IMR-90 (cell line): ENCODE data around the gene HNRNPM. TPM values are rescaled to one million over a fixed set of nuclear protein-coding genes. Genes with fewer than 3 reads are reported as not detected.
A peak's percentile ranks its signal among the peaks of the same experiment; 100 is the strongest.

Experiments
- ATAC-seq: fragments of 200-7000 bp; cut with Tn5 transposase; 2 replicates; pipeline ENCODE4 v1.9.1; 2020; ENCODE audit warnings: low read depth, mild to moderate bottlenecking, moderate library complexity
- BruUV-seq: library from RNA; stranded (reverse); fragments of 400-500 nt; replicated peaks from 2 replicates; lab custom pipeline; 2021; lab: Mats Ljungman, UMichigan
- CTCF ChIA-PET: fragments of 300-600 bp; formaldehyde crosslinking; extraction: SDS; loops from one replicate; lab custom pipeline; 2021; ENCODE audit warnings: antibody characterized with exemption; lab: Yijun Ruan, JAX
- POLR2A ChIA-PET: fragments of 300-600 bp; sonication (Branson Sonifier 250); formaldehyde crosslinking; loops from one replicate; lab custom pipeline; 2022; ENCODE audit warnings: antibody characterized with exemption; ENCODE audit not compliant: unreplicated experiment; lab: Charles Lee
- DNase-seq: peaks from one replicate; pipeline ENCODE4 v3.0.0; 2013
- H2AFZ ChIP-seq: replicated peaks from 2 replicates; pipeline ENCODE3; 2013; ENCODE audit warnings: low read length, mild to moderate bottlenecking; ENCODE audit not compliant: poor library complexity
- H2AK5ac ChIP-seq: 2 replicates; pipeline ENCODE4 v1.6.1; 2013; ENCODE audit warnings: low read depth, low read length, inconsistent platforms
- H2AK9ac ChIP-seq: replicated peaks from 2 replicates; pipeline ENCODE3; 2013; ENCODE audit warnings: mild to moderate bottlenecking, low read depth, low read length, moderate library complexity; ENCODE audit not compliant: poor library complexity
- H2BK120ac ChIP-seq: 2 replicates; pipeline ENCODE4 v1.6.1; 2013; ENCODE audit warnings: low read depth, low read length, inconsistent platforms
- H2BK15ac ChIP-seq: 3 replicates; pipeline ENCODE4 v1.6.1; 2013; ENCODE audit warnings: low read depth, low read length, inconsistent platforms
- H2BK20ac ChIP-seq: 2 replicates; pipeline ENCODE4 v1.6.1; 2013; ENCODE audit warnings: low read depth, mild to moderate bottlenecking, inconsistent platforms, low read length, moderate library complexity
- H2BK5ac ChIP-seq: 2 replicates; pipeline ENCODE4 v1.6.1; 2013; ENCODE audit warnings: mild to moderate bottlenecking, low read depth, low read length, inconsistent platforms; ENCODE audit not compliant: poor library complexity, severe bottlenecking
- H3K14ac ChIP-seq: replicated peaks from 2 replicates; pipeline ENCODE4 v1.6.1; 2013; ENCODE audit warnings: low read depth, low read length, inconsistent platforms
- H3K18ac ChIP-seq: 2 replicates; pipeline ENCODE4 v1.6.1; 2013; ENCODE audit warnings: low read depth, low read length, control low read depth
- H3K23ac ChIP-seq: 2 replicates; pipeline ENCODE4 v1.6.1; 2013; ENCODE audit warnings: low read depth, low read length, inconsistent platforms
- H3K27ac ChIP-seq: 2 replicates; pipeline ENCODE4 v1.5.1; 2013; ENCODE audit warnings: mild to moderate bottlenecking, control low read depth, low read length; ENCODE audit not compliant: insufficient read depth
- H3K27me3 ChIP-seq: 2 replicates; pipeline ENCODE4 v1.6.1; 2013; ENCODE audit warnings: low read length; ENCODE audit not compliant: control insufficient read depth, insufficient read depth
- H3K36me3 ChIP-seq: 2 replicates; pipeline ENCODE4 v1.6.1; 2013; ENCODE audit warnings: low read length, mixed read lengths; ENCODE audit not compliant: control insufficient read depth, insufficient read depth
- H3K4ac ChIP-seq: 2 replicates; pipeline ENCODE4 v1.6.1; 2013; ENCODE audit warnings: low read depth, low read length, inconsistent platforms
- H3K4me1 ChIP-seq: 2 replicates; pipeline ENCODE4 v1.6.1; 2013; ENCODE audit warnings: low read length, mixed read lengths; ENCODE audit not compliant: control insufficient read depth, insufficient read depth
- H3K4me2 ChIP-seq: 2 replicates; pipeline ENCODE4 v1.6.1; 2013; ENCODE audit warnings: low read depth, mild to moderate bottlenecking, control low read depth, low read length, moderate library complexity
- H3K4me3 ChIP-seq: 2 replicates; pipeline ENCODE4 v1.5.1; 2013; ENCODE audit warnings: low read depth, mild to moderate bottlenecking, control low read depth, low read length, moderate library complexity; ENCODE audit not compliant: insufficient read depth
- H3K56ac ChIP-seq: 2 replicates; pipeline ENCODE4 v1.6.1; 2013; ENCODE audit warnings: low read length, inconsistent platforms; ENCODE audit not compliant: insufficient read depth; ENCODE audit errors: extremely low read depth
- H3K79me1 ChIP-seq, 2 experiments: 2 replicates each; pipeline ENCODE4 v1.6.1; 2013; ENCODE audit warnings: low read length in 2 of 2, inconsistent platforms in 1 of 2, low read depth in 1 of 2
- H3K9ac ChIP-seq: 2 replicates; pipeline ENCODE4 v1.6.1; 2013; ENCODE audit warnings: low read depth, low read length, control low read depth
- H3K9me1 ChIP-seq: 2 replicates; pipeline ENCODE4 v1.6.1; 2013; ENCODE audit warnings: low read length, inconsistent platforms; ENCODE audit not compliant: insufficient read depth
- H3K9me3 ChIP-seq: 2 replicates; pipeline ENCODE4 v1.6.1; 2013; ENCODE audit warnings: low read length; ENCODE audit not compliant: control insufficient read depth, insufficient read depth
- H4K20me1 ChIP-seq: 2 replicates; pipeline ENCODE4 v1.6.1; 2013; ENCODE audit warnings: low read length, inconsistent platforms; ENCODE audit not compliant: insufficient read depth
- H4K5ac ChIP-seq: 2 replicates; pipeline ENCODE4 v1.6.1; 2013; ENCODE audit warnings: mild to moderate bottlenecking, low read depth, low read length, control low read depth
- H4K8ac ChIP-seq, 2 experiments: 2 replicates each; pipeline ENCODE4 v1.6.1; 2013; ENCODE audit warnings: low read depth in 2 of 2, low read length in 2 of 2, control low read depth in 1 of 2, inconsistent platforms in 1 of 2
- H4K91ac ChIP-seq: 2 replicates; pipeline ENCODE4 v1.6.1; 2013; ENCODE audit warnings: low read depth, low read length, inconsistent platforms; ENCODE audit not compliant: insufficient read depth
- FOS ChIP-seq: fragments of 150-350 bp; IDR thresholded peaks from 2 replicates; pipeline ENCODE4 v1.6.1; 2016; ENCODE audit warnings: low read depth, low read length
- MAZ ChIP-seq: IDR thresholded peaks from 2 replicates; pipeline ENCODE4 v1.6.1; 2012; ENCODE audit warnings: low read depth, mild to moderate bottlenecking, low read length, improper control_type of control experiment, moderate library complexity, borderline replicate concordance
- whole genome bisulfite sequencing, 2 experiments: methylation state at CpG; one replicate each; pipeline versions ENCODE4 v1.1.5 to v1.1.7; 2013; ENCODE audit warnings: missing lambda C conversion rate in 2 of 2; ENCODE audit not compliant: insufficient read length in 1 of 2; ENCODE audit errors: extremely low coverage in 2 of 2; 5-methylcytosine and 5-hydroxymethylcytosine counted together
- dilution Hi-C: fragments of 300-500 bp; cut with HindIII; formaldehyde crosslinking; loops from one replicate; pipeline ENCODE4 v1.14.3; 2018; ENCODE audit warnings: low sequenced_read_pairs; ENCODE audit not compliant: unreplicated experiment
- in situ Hi-C: fragments of 300-500 bp; cut with MboI; formaldehyde crosslinking; loops from 3 replicates; pipeline ENCODE4 v1.14.3; 2019; ENCODE audit warnings: low sequenced_read_pairs, inconsistent platforms, mixed read lengths
- intact Hi-C: fragments of 100-400 bp; cut with micrococcal nuclease; formaldehyde crosslinking; loops from 2 replicates; pipeline ENCODE4 v1.10.0; 2022
- polyA plus RNA-seq, 3 experiments: library from polyadenylated mRNA; depleted of rRNA; stranded (reverse); fragments of >200 nt; gene quantifications; 2 replicates each; pipeline ENCODE4 v1.2.3, GENCODE V29; 2012; ENCODE audit warnings: low replicate concordance in 1 of 3
- total RNA-seq: library from RNA; depleted of rRNA; stranded (reverse); fragments of >200 nt; gene quantifications from 2 replicates; pipeline ENCODE4 v1.2.3, GENCODE V29; 2012

Gene HNRNPM
- total and polyA plus RNA-seq, 2 of the 4 experiments (the other 2 are of a cell fraction) = 75.6 to 197 TPM

DNA sequence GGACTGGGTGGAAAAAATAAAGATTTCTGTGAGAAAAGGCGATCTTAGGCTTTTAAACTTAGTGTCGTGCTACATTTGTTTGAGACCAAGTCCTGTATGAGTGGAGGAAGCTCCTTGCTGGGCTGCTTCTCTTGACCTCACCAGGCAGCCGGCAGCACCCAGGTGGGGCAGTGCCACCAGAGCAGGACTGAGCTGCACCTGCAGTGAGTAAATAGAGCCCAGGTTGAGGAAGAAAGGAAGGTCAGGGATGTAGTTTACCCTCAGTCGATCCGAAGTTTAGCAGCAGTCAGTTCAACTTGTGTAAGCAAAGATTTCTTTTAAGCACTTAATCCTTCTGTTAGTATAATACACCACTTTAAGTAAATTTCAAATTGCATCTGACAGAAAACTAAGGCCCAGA lies 13.6 kb downstream of the HNRNPM start:
- BruUV-seq = no TSS peak
- in situ Hi-C loops (no loop called here), intact Hi-C loops (loop anchor here (5.0 kb wide), 1 partner anchor 49 kb away; no protein-coding TSS in a partner anchor), dilution Hi-C loops (no loop called here)
- Histone ChIP-seq H3K9me3 (no peaks in the 10 kb centered on the region), H2BK20ac (no peak overlapping the region), H3K9me1 (peaks cover 35% of the 10 kb centered on the region), H2AK9ac (no peak overlapping the region), H4K20me1 (peaks cover 100% of the 10 kb centered on the region), H3K9ac (no peak overlapping the region), H3K27me3 (no peaks in the 10 kb centered on the region), H4K5ac (no peak overlapping the region), H3K4me2 (peak overlapping the region; percentile 77), H2AK5ac (peak overlapping the region; percentile 27; the same call in 1 of the 2 replicates), H3K18ac (no peak overlapping the region), H3K14ac (0 out of 2 replicates have a peak overlapping the region, but pooled peaks have one; percentile 17), H3K4me3 (no peak overlapping the region), H3K4me1 (peaks cover 32% of the 10 kb centered on the region), H2AFZ (no peak overlapping the region), H3K79me1 (peaks cover 12 to 91% of the 10 kb centered on the region in 2 experiments), H4K91ac (no peak overlapping the region), H2BK15ac (no peak overlapping the region), H2BK120ac (no peak overlapping the region), H3K4ac (0 out of 2 replicates have a peak overlapping the region, but pooled peaks have one; percentile 50), H4K8ac (no peak overlapping the region), H3K27ac (peak overlapping the region; percentile 11), H3K23ac (peak overlapping the region; percentile 83), H2BK5ac (peak overlapping the region; percentile 86), H3K36me3 (peaks cover 15% of the 10 kb centered on the region), H3K56ac (no peak overlapping the region)
- CTCF ChIA-PET = no interaction called here
- no peak; the same call in 1 of the 2 replicates for ATAC-seq
- 100% methylated on average over 1 of the region's 5 CpGs; no CpG with 5 or more reads in 1 of the 2 experiments for WGBS, 2 experiments
- no peak for DNase-seq
- POLR2A ChIA-PET = no interaction called here
- no peak for TF ChIP-seq MAZ
- TF ChIP-seq FOS = no peak
